Neural progenitor cell (in vitro differentiated cells): ENCODE measurements around the gene PGF.

ENCODE experiments used
- EZH2 ChIP-seq: fragments of 200-600 bp; sonication (generic); IDR thresholded peaks from 2 replicates; pipeline ENCODE4 v1.6.1; 2017; ENCODE audit warnings: antibody characterized with exemption, mild to moderate bottlenecking, moderate library complexity
- EZH2phosphoT487 ChIP-seq: fragments of 200-600 bp; sonication (generic); IDR thresholded peaks from 2 replicates; pipeline ENCODE4 v1.6.1; 2017; ENCODE audit warnings: antibody characterized with exemption
- TF ChIP-seq, protein P1 (sequence below): fragments of 200-600 bp; sonication (generic); IDR thresholded peaks from 2 replicates; pipeline ENCODE4 v1.5.1; 2017; ENCODE audit warnings: antibody characterized with exemption, mild to moderate bottlenecking

DNA sequence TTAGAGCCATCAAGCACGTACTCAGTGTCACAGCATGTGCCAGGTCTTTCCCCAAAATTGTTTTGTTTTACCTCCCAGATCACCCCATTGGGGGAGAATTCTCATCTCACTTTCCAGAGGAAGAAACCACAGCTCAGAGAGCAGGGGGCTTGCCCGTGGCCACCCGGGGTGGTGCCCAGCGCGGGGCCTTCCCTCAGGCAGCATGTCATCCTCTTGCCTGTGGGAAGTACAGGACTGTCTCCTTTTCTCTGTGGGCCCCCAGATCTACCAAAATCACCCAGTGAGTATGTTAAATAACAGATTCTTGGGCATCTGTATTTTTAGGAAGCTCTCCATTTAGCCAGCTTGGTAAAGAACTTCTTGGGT is 38.2 kb downstream of the PGF start:
- TF ChIP-seq, protein P1, sequence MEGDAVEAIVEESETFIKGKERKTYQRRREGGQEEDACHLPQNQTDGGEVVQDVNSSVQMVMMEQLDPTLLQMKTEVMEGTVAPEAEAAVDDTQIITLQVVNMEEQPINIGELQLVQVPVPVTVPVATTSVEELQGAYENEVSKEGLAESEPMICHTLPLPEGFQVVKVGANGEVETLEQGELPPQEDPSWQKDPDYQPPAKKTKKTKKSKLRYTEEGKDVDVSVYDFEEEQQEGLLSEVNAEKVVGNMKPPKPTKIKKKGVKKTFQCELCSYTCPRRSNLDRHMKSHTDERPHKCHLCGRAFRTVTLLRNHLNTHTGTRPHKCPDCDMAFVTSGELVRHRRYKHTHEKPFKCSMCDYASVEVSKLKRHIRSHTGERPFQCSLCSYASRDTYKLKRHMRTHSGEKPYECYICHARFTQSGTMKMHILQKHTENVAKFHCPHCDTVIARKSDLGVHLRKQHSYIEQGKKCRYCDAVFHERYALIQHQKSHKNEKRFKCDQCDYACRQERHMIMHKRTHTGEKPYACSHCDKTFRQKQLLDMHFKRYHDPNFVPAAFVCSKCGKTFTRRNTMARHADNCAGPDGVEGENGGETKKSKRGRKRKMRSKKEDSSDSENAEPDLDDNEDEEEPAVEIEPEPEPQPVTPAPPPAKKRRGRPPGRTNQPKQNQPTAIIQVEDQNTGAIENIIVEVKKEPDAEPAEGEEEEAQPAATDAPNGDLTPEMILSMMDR: no peak
- no peak for TF ChIP-seq EZH2phosphoT487
- no peak for TF ChIP-seq EZH2
